Measurements from ENCODE around the gene PSD. TPM values are rescaled to one million over a fixed set of nuclear protein-coding genes. Genes with fewer than 3 reads are reported as not detected.
A peak's percentile ranks its signal among the peaks of the same experiment; 100 is the strongest.

PSD gene
- total RNA-seq, 6 donors from 2014 or later: 1.1 to 28.3 (median 3.5) TPM

GRCh38 chr10:102425444-102425843, 6.9 kb upstream of the PSD start:
- Histone ChIP-seq H3K4me3 (no peak overlapping the region), H3K36me3 (peaks cover 0 to 22% (median 20%) of the 10 kb centered on the region in 4 donors), H3K27ac (no peak overlapping the region), H3K27me3 (no peaks in the 10 kb centered on the region), H3K4me1 (peaks cover 10 to 30% (median 16%) of the 10 kb centered on the region in 4 donors), H3K9me3 (peaks cover 0 to 3% (median 0%) of the 10 kb centered on the region in 4 donors)
- TF ChIP-seq POLR2A (IDR thresholded peaks at IDR 0.05) (no peak), POLR2AphosphoS5 (IDR thresholded peaks at IDR 0.05) (no peak), EP300 (IDR thresholded peaks at IDR 0.05) (no peak)
- TF ChIP-seq, protein P1, sequence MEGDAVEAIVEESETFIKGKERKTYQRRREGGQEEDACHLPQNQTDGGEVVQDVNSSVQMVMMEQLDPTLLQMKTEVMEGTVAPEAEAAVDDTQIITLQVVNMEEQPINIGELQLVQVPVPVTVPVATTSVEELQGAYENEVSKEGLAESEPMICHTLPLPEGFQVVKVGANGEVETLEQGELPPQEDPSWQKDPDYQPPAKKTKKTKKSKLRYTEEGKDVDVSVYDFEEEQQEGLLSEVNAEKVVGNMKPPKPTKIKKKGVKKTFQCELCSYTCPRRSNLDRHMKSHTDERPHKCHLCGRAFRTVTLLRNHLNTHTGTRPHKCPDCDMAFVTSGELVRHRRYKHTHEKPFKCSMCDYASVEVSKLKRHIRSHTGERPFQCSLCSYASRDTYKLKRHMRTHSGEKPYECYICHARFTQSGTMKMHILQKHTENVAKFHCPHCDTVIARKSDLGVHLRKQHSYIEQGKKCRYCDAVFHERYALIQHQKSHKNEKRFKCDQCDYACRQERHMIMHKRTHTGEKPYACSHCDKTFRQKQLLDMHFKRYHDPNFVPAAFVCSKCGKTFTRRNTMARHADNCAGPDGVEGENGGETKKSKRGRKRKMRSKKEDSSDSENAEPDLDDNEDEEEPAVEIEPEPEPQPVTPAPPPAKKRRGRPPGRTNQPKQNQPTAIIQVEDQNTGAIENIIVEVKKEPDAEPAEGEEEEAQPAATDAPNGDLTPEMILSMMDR (IDR thresholded peaks at IDR 0.05): no peak
- WGBS, 2 donors: 91 to 93% methylated on average over 1 of the region's 1 CpG
- ATAC-seq (ENCODE audit: low FRiP score in 2 of 2) (no peak), DNase-seq (no peak)

GRCh38 chr10:102424916-102425315, 6.3 kb upstream of the PSD start:
- Histone ChIP-seq H3K27ac (no peak overlapping the region), H3K27me3 (no peaks in the 10 kb centered on the region), H3K36me3 (peaks cover 0 to 22% (median 20%) of the 10 kb centered on the region in 4 donors), H3K4me3 (no peak overlapping the region), H3K4me1 (peaks cover 15 to 35% (median 21%) of the 10 kb centered on the region in 4 donors), H3K9me3 (peaks cover 0 to 3% (median 0%) of the 10 kb centered on the region in 4 donors)
- TF ChIP-seq, protein P1 (IDR thresholded peaks at IDR 0.05): no peak
- no peak for TF ChIP-seq EP300 (IDR thresholded peaks at IDR 0.05)
- TF ChIP-seq POLR2AphosphoS5 (IDR thresholded peaks at IDR 0.05): no peak
- no peak for TF ChIP-seq POLR2A (IDR thresholded peaks at IDR 0.05)
- WGBS, 2 donors: 81% methylated on average over 5 of the region's 6 CpGs; no CpG with 5 or more reads in 1 of the 2 donors
- peak in 1 of 2 donors; percentile 26 for DNase-seq
- no peak for ATAC-seq (ENCODE audit: low FRiP score in 2 of 2)

- ATAC-seq (ENCODE audit: low FRiP score in 2 of 2) (no peak), DNase-seq (no peak)
- H3K27me3 ChIP-seq: peaks cover 0 to 4% (median 0%) of the 10 kb centered on the region in 4 donors
- no peak overlapping the region for H3K27ac ChIP-seq
- H3K4me3 ChIP-seq: no peak overlapping the region
- H3K36me3 ChIP-seq: peaks cover 0 to 22% (median 20%) of the 10 kb centered on the region in 4 donors
- TF ChIP-seq EP300 (IDR thresholded peaks at IDR 0.05): no peak
- TF ChIP-seq, protein P1 (IDR thresholded peaks at IDR 0.05): no peak
- no peak for TF ChIP-seq POLR2AphosphoS5 (IDR thresholded peaks at IDR 0.05)
- TF ChIP-seq POLR2A (IDR thresholded peaks at IDR 0.05): no peak
- H3K4me1 ChIP-seq: peaks cover 23 to 43% (median 29%) of the 10 kb centered on the region in 4 donors
- 81 to 96% methylated on average over 8 to 9 of the region's 9 CpGs for WGBS, 2 donors
- H3K9me3 ChIP-seq: peaks cover 0 to 3% (median 0%) of the 10 kb centered on the region in 4 donors
Observed at GRCh38 chr10:102424145-102424544, 5.6 kb upstream of the PSD start.

- Histone ChIP-seq H3K4me3 (peak overlapping the region in 1 of 4 donors; percentile 94), H3K9me3 (peaks cover 0 to 3% (median 0%) of the 10 kb centered on the region in 4 donors), H3K4me1 (peaks cover 26 to 46% (median 33%) of the 10 kb centered on the region in 4 donors), H3K27ac (peak overlapping the region in 3 of 4 donors; percentile 91 to 95 (median 94)), H3K27me3 (peaks cover 0 to 11% (median 0%) of the 10 kb centered on the region in 4 donors), H3K36me3 (peaks cover 0 to 22% (median 20%) of the 10 kb centered on the region in 4 donors)
- WGBS, 2 donors: 96% methylated on average over 10 to 13 of the region's 13 CpGs
- TF ChIP-seq POLR2A (IDR thresholded peaks at IDR 0.05) (no peak), POLR2AphosphoS5 (IDR thresholded peaks at IDR 0.05) (no peak), EP300 (IDR thresholded peaks at IDR 0.05) (no peak)
- TF ChIP-seq, protein P1 (IDR thresholded peaks at IDR 0.05): no peak
- no peak for ATAC-seq (ENCODE audit: low FRiP score in 2 of 2)
- DNase-seq: no peak
Observed at GRCh38 chr10:102423372-102423968, 4.9 kb upstream of the PSD start.
